Bronchial epithelial cell (primary cell): ENCODE results near the gene AIF1. TPM values are rescaled to one million over a fixed set of nuclear protein-coding genes. Genes with fewer than 3 reads are reported as not detected.
"Not testable (repeated sequence)": the region's sequence is repeated elsewhere in the genome, so short reads cannot be mapped to it uniquely, and the experiment has no call there.

Experiments
- DNase-seq: peaks from one replicate; pipeline ENCODE4 v3.0.0-alpha.2; 2010; ENCODE audit warnings: low read depth
- FAIRE-seq: peaks from 2 replicates; lab custom pipeline; 2011; peaks lifted over from hg19 to GRCh38; lab: Jason Lieb, UNC
- H3K27me3 ChIP-seq: 2 replicates; pipeline ENCODE4 v1.5.1; 2011; ENCODE audit warnings: low read length; ENCODE audit not compliant: control insufficient read depth, insufficient read depth
- H3K36me3 ChIP-seq: 2 replicates; pipeline ENCODE4 v1.5.1; 2011; ENCODE audit warnings: low read length; ENCODE audit not compliant: control insufficient read depth, insufficient read depth
- H3K4me3 ChIP-seq: 2 replicates; pipeline ENCODE4 v1.5.1; 2011; ENCODE audit warnings: mild to moderate bottlenecking, low read depth, low read length, control low read depth
- CTCF ChIP-seq: IDR thresholded peaks from 2 replicates; pipeline ENCODE4 v1.5.1; 2011; ENCODE audit warnings: mild to moderate bottlenecking, moderate library complexity, low read length, control low read depth, inconsistent platforms; ENCODE audit not compliant: insufficient read depth, severe bottlenecking
- total RNA-seq: library from RNA; depleted of rRNA; stranded (reverse); fragments of >200 nt; gene quantifications from 2 replicates; pipeline ENCODE4 v1.2.1, GENCODE V29; 2014

AIF1 gene
- total RNA-seq, 1 donor from 2014 or later = not detected

DNA sequence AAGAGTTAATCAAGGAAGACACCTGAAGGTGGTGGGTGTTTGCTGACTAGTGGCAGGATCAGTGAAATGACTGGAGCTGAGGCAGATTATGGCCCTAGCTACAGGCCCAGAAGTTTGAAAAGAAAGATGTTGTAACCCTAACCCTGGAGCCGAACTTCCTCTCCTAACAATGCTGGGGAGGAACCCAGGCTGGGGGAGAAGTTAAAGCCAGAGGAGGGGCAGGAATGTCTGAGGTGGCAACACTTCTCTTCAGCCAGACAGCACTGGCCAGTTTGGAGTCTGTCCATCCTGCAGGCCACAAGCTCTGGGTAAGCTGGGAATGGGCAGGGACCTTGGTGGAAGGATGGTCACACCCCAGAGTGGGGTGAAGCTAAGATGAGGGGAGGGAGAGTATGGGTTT is 29.0 kb upstream of the AIF1 start, which contains the start of gene LST1:
Gene LST1, plus strand, starts transcription at position 270 of the 400 bp plus-strand sequence. CDS start 1,023 bp downstream, outside the sequence.
- Histone ChIP-seq H3K27me3 (no peaks in the 10 kb centered on the region), H3K4me3 (no peak within 1 kb of the TSS), H3K36me3 (no peaks in the 10 kb centered on the region)
- TF ChIP-seq CTCF = no peak
- DNase-seq (no peak), FAIRE-seq (no peak)

- Histone ChIP-seq H3K27me3 (no peaks in the 10 kb centered on the region), H3K4me3 (no peak overlapping the region), H3K36me3 (no peaks in the 10 kb centered on the region)
- no peak for FAIRE-seq
- no peak for DNase-seq
- TF ChIP-seq CTCF = no peak
These were observed 28.3 kb upstream of the AIF1 start for GRCh38 chr6:31586599-31587281.

GRCh38 chr6:31587791-31588777 is 26.9 kb upstream of the AIF1 start:
- no peak for FAIRE-seq
- Histone ChIP-seq H3K4me3 (no peak overlapping the region), H3K36me3 (no peaks in the 10 kb centered on the region), H3K27me3 (no peaks in the 10 kb centered on the region)
- DNase-seq = no peak
- TF ChIP-seq CTCF = no peak

DNA sequence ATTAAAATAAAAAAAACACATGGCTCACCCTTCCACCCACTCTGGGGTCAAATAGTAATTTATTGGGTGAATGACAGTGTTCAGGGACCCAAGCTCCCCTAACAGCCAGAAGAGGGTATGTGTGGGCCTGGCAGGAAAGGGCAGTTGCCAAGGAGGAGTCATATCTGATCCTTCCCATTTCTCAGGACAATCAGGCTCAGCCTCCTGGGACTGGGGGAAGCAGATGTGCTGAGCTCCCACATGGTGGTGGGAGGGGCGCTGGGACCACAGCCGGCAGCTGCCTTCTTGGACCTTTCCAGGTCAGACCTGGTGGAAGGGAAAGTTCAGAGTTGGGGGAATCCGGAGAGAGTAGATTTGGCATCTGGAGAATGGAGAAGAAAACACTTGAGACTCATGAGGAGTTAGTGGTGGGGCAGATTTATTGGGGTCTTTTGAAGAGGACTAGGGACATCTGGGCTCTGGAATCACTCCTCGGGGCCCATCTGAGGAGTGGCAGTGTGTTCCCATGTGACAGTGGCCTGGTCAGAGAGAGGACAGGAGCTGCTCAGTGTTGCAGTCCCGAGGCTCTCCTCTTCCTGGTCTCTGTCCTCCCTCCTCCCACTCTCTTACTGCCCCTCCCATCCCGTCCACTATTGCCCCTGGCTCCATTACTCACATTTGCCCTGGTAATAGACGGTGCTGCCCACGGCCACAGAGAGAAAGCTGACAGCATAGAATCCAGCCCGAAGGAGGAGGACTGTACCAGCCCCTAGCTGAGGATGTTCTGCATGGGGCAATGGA is 26.0 kb upstream of the AIF1 start:
- Histone ChIP-seq H3K27me3 (no peaks in the 10 kb centered on the region), H3K36me3 (no peaks in the 10 kb centered on the region), H3K4me3 (no peak overlapping the region)
- DNase-seq (peak; percentile 8), FAIRE-seq (no peak)
- TF ChIP-seq CTCF = no peak

DNA sequence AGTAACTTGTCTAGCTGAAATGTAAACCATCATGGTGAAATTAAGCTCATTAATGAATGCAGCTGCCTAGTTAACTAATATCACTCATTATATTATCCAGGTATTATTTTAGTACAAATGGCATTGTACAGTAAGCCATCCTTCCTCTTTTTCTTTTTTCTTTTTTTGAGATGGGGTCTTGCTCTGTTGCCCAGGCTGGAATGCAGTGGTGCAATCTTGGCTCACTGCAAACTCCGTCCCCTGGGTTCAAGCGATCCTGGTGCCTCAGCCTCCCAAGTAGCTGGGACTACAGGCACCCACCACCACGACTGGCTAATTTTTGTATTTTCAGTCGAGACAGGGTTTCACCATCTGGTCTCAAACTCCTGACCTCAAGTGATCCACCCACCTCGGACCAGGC is 24.3 kb upstream of the AIF1 start:
- not testable (repeated sequence) for H3K4me3 ChIP-seq, H3K27me3 ChIP-seq, H3K36me3 ChIP-seq, FAIRE-seq, DNase-seq
